Measurements from ENCODE around the gene THRB.

DNA sequence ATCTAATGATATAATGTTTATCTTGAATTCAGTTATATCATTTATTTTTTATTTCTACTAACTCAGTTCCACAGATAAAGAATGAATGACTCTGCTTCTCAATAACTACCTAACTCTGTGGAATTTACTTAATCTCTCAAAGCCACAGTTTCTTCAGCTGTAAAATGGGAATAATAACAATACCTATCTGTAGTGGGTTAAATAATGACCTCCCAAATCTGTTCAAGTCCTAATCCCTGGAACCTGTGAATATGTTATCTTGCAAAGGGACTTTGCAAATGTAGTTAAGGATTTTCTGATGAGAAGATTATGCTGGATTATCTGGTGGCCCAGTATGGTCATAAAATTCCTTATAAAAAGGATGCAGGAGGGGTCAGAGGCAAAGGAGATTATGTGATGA is 61.7 kb downstream of the THRB start:
- TF ChIP-seq EZH2 (IDR thresholded peaks at IDR 0.05; ENCODE audit: borderline replicate concordance), result no peak
- TF ChIP-seq, protein P1, sequence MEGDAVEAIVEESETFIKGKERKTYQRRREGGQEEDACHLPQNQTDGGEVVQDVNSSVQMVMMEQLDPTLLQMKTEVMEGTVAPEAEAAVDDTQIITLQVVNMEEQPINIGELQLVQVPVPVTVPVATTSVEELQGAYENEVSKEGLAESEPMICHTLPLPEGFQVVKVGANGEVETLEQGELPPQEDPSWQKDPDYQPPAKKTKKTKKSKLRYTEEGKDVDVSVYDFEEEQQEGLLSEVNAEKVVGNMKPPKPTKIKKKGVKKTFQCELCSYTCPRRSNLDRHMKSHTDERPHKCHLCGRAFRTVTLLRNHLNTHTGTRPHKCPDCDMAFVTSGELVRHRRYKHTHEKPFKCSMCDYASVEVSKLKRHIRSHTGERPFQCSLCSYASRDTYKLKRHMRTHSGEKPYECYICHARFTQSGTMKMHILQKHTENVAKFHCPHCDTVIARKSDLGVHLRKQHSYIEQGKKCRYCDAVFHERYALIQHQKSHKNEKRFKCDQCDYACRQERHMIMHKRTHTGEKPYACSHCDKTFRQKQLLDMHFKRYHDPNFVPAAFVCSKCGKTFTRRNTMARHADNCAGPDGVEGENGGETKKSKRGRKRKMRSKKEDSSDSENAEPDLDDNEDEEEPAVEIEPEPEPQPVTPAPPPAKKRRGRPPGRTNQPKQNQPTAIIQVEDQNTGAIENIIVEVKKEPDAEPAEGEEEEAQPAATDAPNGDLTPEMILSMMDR (IDR thresholded peaks at IDR 0.05; ENCODE audit: poor library complexity), result no peak
- no peak for TF ChIP-seq EZH2phosphoT487 (IDR thresholded peaks at IDR 0.05; ENCODE audit: low read depth, severe bottlenecking, unreplicated experiment)
